Activated B cell treated with CpG ODN at 0.5 μM for 24 hours (primary cell): Measurements from ENCODE around the gene OR8J3. TPM values are rescaled to one million over a fixed set of nuclear protein-coding genes. Genes with fewer than 3 reads are reported as not detected.

Experiments used
- ATAC-seq: fragments of 200-7000 bp; cut with Tn5 transposase; one replicate; pipeline ENCODE4 v1.10.0; 2021; ENCODE audit warnings: low read depth, mild to moderate bottlenecking, moderate library complexity
- CTCF ChIA-PET: fragments of 350-600 bp; sonication (Branson Sonifier 250); formaldehyde crosslinking; loops from one replicate; lab custom pipeline; 2021; ENCODE audit warnings: antibody characterized with exemption; lab: Charles Lee
- POLR2A ChIA-PET: fragments of 350-600 bp; sonication (Branson Sonifier 250); formaldehyde crosslinking; loops from one replicate; lab custom pipeline; 2021; ENCODE audit warnings: antibody characterized with exemption; lab: Charles Lee
- DNase-seq: peaks from one replicate; pipeline ENCODE4 v3.0.0; 2022
- H3K27ac Mint-ChIP-seq: one replicate; pipeline ENCODE4 v1.8.0; 2020; ENCODE audit warnings: mixed read lengths
- H3K27me3 Mint-ChIP-seq: one replicate; pipeline ENCODE4 v1.8.0; 2021; ENCODE audit warnings: mixed read lengths
- H3K36me3 Mint-ChIP-seq: one replicate; pipeline ENCODE4 v1.8.0; 2021; ENCODE audit warnings: low read depth, mixed read lengths
- H3K4me1 Mint-ChIP-seq: one replicate; pipeline ENCODE4 v1.8.0; 2021; ENCODE audit warnings: mixed read lengths
- H3K4me3 Mint-ChIP-seq: one replicate; pipeline ENCODE4 v1.8.0; 2020; ENCODE audit warnings: mild to moderate bottlenecking, mixed read lengths
- H3K9me3 Mint-ChIP-seq: one replicate; pipeline ENCODE4 v1.8.0; 2020; ENCODE audit warnings: mixed read lengths
- intact Hi-C: fragments of 100-400 bp; cut with micrococcal nuclease; formaldehyde crosslinking; loops from one replicate; pipeline ENCODE4 v1.15.1; 2024
- total RNA-seq: library from RNA; stranded (reverse); gene quantifications from 2 replicates; pipeline ENCODE4 v1.2.3, GENCODE V29; 2022
- TF ChIP-seq, protein P1 (sequence below): fragments of 200-600 bp; IDR thresholded peaks from one replicate; pipeline ENCODE4 v1.8.0; 2022; ENCODE audit warnings: antibody characterized with exemption, mild to moderate bottlenecking

The OR8J3 gene
- total RNA-seq, 1 donor from 2014 or later = not detected

DNA sequence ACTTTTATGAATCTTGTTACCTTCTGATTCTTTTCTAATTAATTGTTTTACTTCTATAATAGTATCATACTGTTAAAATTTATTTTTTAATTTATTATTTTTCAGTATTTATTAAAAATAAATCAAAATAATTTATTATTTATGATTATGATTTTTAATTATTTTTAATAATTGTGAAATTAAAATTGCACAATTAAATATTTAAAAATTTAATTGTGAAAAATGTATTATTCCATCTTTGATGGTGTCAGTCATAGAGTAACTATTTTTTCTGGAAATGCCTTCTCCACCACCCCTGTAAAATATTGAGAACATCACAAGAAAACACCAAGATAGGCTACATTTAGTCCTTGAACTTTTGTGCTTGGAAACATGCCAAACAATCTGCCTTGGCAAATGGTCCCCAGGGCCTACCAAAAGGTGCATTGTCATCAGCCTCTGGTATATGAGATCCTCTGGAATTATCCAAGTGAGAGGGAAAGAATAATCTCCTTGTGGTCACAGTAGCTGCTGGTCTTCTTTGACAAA is 36.7 kb downstream of the OR8J3 start, which contains the start of gene OR8H2:
Gene OR8H2, plus strand, starts transcription at position 478 of the 528 bp plus-strand sequence. CDS start 1,356 bp downstream, outside the sequence.
- ATAC-seq = no peak
- Mint-ChIP-seq H3K4me3 (no peak within 1 kb of the TSS), H3K4me1 (no peaks in the 10 kb centered on the region), H3K27ac (no peak within 1 kb of the TSS), H3K27me3 (no peaks in the 10 kb centered on the region), H3K36me3 (no peaks in the 10 kb centered on the region), H3K9me3 (peaks cover 8% of the 10 kb centered on the region)
- ChIA-PET POLR2A (no interaction called here), CTCF (no interaction called here)
- intact Hi-C loops = no loop called here
- no peak for DNase-seq
- TF ChIP-seq, protein P1, sequence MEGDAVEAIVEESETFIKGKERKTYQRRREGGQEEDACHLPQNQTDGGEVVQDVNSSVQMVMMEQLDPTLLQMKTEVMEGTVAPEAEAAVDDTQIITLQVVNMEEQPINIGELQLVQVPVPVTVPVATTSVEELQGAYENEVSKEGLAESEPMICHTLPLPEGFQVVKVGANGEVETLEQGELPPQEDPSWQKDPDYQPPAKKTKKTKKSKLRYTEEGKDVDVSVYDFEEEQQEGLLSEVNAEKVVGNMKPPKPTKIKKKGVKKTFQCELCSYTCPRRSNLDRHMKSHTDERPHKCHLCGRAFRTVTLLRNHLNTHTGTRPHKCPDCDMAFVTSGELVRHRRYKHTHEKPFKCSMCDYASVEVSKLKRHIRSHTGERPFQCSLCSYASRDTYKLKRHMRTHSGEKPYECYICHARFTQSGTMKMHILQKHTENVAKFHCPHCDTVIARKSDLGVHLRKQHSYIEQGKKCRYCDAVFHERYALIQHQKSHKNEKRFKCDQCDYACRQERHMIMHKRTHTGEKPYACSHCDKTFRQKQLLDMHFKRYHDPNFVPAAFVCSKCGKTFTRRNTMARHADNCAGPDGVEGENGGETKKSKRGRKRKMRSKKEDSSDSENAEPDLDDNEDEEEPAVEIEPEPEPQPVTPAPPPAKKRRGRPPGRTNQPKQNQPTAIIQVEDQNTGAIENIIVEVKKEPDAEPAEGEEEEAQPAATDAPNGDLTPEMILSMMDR = no peak

DNA sequence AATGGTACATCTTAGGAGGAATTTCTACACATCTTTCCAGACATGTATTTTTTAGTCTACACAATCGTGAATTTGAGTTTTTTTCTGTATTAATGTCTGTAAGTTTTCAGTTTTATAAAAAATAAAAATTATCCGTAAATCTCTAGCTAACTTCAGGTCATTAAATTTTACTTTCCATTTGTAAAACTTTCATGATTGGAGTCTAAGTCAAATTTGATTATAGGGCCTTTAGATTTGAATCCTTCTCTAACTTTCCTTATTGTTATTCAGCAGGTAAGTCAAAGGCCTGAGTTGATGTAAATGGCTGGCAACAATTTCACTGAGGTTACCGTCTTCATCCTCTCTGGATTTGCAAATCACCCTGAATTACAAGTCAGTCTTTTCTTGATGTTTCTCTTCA is 47.0 kb downstream of the OR8J3 start, which contains the start of gene OR8I2:
Gene OR8I2, plus strand, starts transcription at position 301 of the 400 bp plus-strand sequence. Its CDS starts 0 bp downstream, at position 301.
- no peaks in the 10 kb centered on the region for H3K4me1 Mint-ChIP-seq
- no peak for DNase-seq
- intact Hi-C loops = no loop called here
- CTCF ChIA-PET = no interaction called here
- ATAC-seq = no peak
- no peak within 1 kb of the TSS for H3K27ac Mint-ChIP-seq
- H3K27me3 Mint-ChIP-seq = no peaks in the 10 kb centered on the region
- TF ChIP-seq, protein P1 = no peak
- no peak within 1 kb of the TSS for H3K4me3 Mint-ChIP-seq
- peaks cover 3% of the 10 kb centered on the region for H3K9me3 Mint-ChIP-seq
- POLR2A ChIA-PET = no interaction called here
- no peaks in the 10 kb centered on the region for H3K36me3 Mint-ChIP-seq

DNA sequence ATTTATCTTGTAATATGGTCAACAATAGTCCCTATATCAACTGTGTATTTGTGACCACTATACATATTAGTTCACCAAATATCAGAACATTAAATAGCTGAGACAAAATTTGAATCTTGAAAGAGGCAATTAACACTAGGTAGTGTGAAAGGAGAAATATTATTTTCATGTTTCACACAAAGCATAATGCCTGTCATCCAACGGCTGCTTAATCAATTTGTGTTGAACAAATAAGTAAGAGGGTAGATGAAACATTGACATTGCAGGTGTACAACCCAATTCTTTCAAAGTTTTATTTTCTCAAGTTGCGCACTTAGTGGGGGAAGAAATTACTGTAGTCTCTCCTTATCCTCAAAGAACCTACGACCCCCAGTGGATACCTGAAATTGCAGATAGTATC is 50.3 kb downstream of the OR8J3 start:
- Mint-ChIP-seq H3K4me1 (no peaks in the 10 kb centered on the region), H3K4me3 (no peak overlapping the region), H3K27me3 (no peaks in the 10 kb centered on the region), H3K9me3 (peaks cover 1% of the 10 kb centered on the region), H3K27ac (no peak overlapping the region), H3K36me3 (no peaks in the 10 kb centered on the region)
- ChIA-PET CTCF (no interaction called here), POLR2A (no interaction called here)
- ATAC-seq (no peak), DNase-seq (no peak)
- intact Hi-C loops = no loop called here
- TF ChIP-seq, protein P1 = no peak

Other genes starting within 250 kb of the OR8J3 start
- gene OR5W2, start 225.6 kb downstream of the OR8J3 start, total RNA-seq = not detected in 2 replicates
- not detected in 2 replicates for gene OR5I1, start 203.8 kb downstream of the OR8J3 start, total RNA-seq
- not detected in 2 replicates for gene OR10AG1, start 170.3 kb downstream of the OR8J3 start, total RNA-seq
- gene OR5F1, start 145.6 kb downstream of the OR8J3 start, total RNA-seq = not detected in 2 replicates
- gene OR5AS1, start 112.5 kb downstream of the OR8J3 start, total RNA-seq = not detected in 2 replicates
- gene OR8I2, start 46.9 kb downstream of the OR8J3 start, total RNA-seq = not detected in 2 replicates
- gene OR8H2, start 36.5 kb downstream of the OR8J3 start, total RNA-seq = not detected in 2 replicates
- not detected in 2 replicates for gene OR8H3, start 17.8 kb downstream of the OR8J3 start, total RNA-seq
- not detected in 2 replicates for gene OR8K5, start 20.1 kb upstream of the OR8J3 start, total RNA-seq
- gene OR5J2, start 36.4 kb upstream of the OR8J3 start, total RNA-seq = not detected in 2 replicates
- not detected in 2 replicates for gene OR5T2, start 94.1 kb upstream of the OR8J3 start, total RNA-seq
- not detected in 2 replicates for gene OR5T3, start 112.1 kb upstream of the OR8J3 start, total RNA-seq
- gene OR5T1, start 134.0 kb upstream of the OR8J3 start, total RNA-seq = not detected in 2 replicates
- not detected in 2 replicates for gene OR8H1, start 152.1 kb upstream of the OR8J3 start, total RNA-seq
- gene OR8K3, start 174.9 kb upstream of the OR8J3 start, total RNA-seq = not detected in 2 replicates
- gene OR8K1, start 205.8 kb upstream of the OR8J3 start, total RNA-seq = not detected in 2 replicates
- not detected in 2 replicates for gene OR8J1, start 214.1 kb upstream of the OR8J3 start, total RNA-seq
- gene OR8U1, start 235.4 kb upstream of the OR8J3 start, total RNA-seq = not detected in 2 replicates